ENCODE data around the gene OTUB2.

Gene OTUB2

DNA sequence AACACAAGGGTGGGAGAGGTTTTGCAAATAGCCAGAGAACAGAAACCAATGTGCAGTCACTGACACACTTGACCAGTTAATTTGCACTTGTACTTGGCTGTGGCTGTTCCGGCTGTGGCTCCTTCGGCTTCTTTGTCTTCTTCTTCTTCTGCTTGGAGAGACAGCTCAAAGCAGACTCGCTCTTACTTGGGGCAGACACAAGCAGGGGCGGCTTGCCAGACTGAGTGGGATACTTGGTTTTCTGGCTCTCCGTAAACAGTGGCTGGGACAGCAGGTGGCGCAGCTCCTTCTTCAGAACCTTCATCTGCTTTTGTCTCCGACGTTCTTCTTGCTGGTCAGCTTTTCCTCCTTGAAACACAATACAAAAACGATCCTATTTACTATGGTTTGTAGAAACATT lies 25.0 kb downstream of the OTUB2 start:
- no peaks in the 10 kb centered on the region for H3K36me3 ChIP-seq (replicated peaks; ENCODE audit: insufficient read depth, low read length)
- H2AFZ ChIP-seq (ENCODE audit: low read length) = no peak overlapping the region

DNA sequence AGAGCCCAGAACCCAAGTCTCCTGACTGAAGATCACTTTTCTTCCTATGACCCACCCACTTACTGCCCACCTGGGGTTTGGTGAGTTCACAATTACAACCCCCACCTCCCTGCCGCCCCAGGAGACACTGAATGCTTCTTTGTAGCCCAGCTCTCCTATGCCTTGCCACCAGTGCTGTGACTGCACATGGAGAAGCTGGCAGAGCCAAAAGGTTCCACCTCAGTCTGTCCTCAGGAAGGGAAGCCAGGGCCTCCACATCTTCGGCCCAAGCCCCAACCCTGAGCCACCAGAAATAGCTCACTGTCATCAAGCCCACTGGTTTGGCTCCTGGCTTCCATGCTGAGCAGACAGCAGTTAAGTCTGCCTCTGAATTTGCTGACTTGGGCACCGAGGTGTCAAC lies 25.6 kb downstream of the OTUB2 start:
- Histone ChIP-seq H4K20me1 (ENCODE audit: insufficient read depth, low read length) (no peaks in the 10 kb centered on the region), H2AFZ (ENCODE audit: low read length) (no peak overlapping the region), H3K36me3 (replicated peaks; ENCODE audit: insufficient read depth, low read length) (no peaks in the 10 kb centered on the region), H3F3A (ENCODE audit: insufficient read depth, low read length) (peaks cover 5% of the 10 kb centered on the region; the same call in 1 of the 2 replicates), H3K9me2 (replicated peaks; ENCODE audit: insufficient read depth, low read length) (no peaks in the 10 kb centered on the region), H3K4me1 (ENCODE audit: low read length) (peaks cover 22% of the 10 kb centered on the region), H3K79me2 (ENCODE audit: low read length) (peaks cover 10% of the 10 kb centered on the region), H3K27ac (ENCODE audit: low read length) (peak overlapping the region; percentile 60), H3K4me2 (ENCODE audit: low read depth, low read length) (no peak overlapping the region), H3K27me3 (replicated peaks; ENCODE audit: insufficient read depth, low read length) (no peaks in the 10 kb centered on the region), H3K4me3 (ENCODE audit: low read length) (no peak overlapping the region), H3K9ac (ENCODE audit: low read length) (no peak overlapping the region), H3K9me3 (replicated peaks; ENCODE audit: insufficient read depth, low read length) (no peaks in the 10 kb centered on the region)
- no peak for DNase-seq
- no peak for TF ChIP-seq EZH2 (optimal IDR thresholded peaks at IDR 0.05; ENCODE audit: low read depth, low read length)
- TF ChIP-seq, protein P1, sequence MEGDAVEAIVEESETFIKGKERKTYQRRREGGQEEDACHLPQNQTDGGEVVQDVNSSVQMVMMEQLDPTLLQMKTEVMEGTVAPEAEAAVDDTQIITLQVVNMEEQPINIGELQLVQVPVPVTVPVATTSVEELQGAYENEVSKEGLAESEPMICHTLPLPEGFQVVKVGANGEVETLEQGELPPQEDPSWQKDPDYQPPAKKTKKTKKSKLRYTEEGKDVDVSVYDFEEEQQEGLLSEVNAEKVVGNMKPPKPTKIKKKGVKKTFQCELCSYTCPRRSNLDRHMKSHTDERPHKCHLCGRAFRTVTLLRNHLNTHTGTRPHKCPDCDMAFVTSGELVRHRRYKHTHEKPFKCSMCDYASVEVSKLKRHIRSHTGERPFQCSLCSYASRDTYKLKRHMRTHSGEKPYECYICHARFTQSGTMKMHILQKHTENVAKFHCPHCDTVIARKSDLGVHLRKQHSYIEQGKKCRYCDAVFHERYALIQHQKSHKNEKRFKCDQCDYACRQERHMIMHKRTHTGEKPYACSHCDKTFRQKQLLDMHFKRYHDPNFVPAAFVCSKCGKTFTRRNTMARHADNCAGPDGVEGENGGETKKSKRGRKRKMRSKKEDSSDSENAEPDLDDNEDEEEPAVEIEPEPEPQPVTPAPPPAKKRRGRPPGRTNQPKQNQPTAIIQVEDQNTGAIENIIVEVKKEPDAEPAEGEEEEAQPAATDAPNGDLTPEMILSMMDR (IDR thresholded peaks at IDR 0.05; ENCODE audit: low read length) = no peak
- TF ChIP-seq EZH2phosphoT487 (IDR thresholded peaks at IDR 0.05; ENCODE audit: low read length) = no peak

More for the DNA sequence above, 25.0 kb downstream of the OTUB2 start:
- H3K27ac ChIP-seq (ENCODE audit: low read length) = no peak overlapping the region
- TF ChIP-seq EZH2 (optimal IDR thresholded peaks at IDR 0.05; ENCODE audit: low read depth, low read length) = no peak
- no peak for TF ChIP-seq EZH2phosphoT487 (IDR thresholded peaks at IDR 0.05; ENCODE audit: low read length)
- TF ChIP-seq, protein P1 (IDR thresholded peaks at IDR 0.05; ENCODE audit: low read length) = no peak
- no peak for DNase-seq
- H3K9me2 ChIP-seq (replicated peaks; ENCODE audit: insufficient read depth, low read length) = no peaks in the 10 kb centered on the region
- no peaks in the 10 kb centered on the region for H3K27me3 ChIP-seq (replicated peaks; ENCODE audit: insufficient read depth, low read length)
- H3K4me3 ChIP-seq (ENCODE audit: low read length) = no peak overlapping the region
- peaks cover 6% of the 10 kb centered on the region for H3K79me2 ChIP-seq (ENCODE audit: low read length)
- no peaks in the 10 kb centered on the region for H4K20me1 ChIP-seq (ENCODE audit: insufficient read depth, low read length)
- H3K9ac ChIP-seq (ENCODE audit: low read length) = no peak overlapping the region
- no peaks in the 10 kb centered on the region for H3K9me3 ChIP-seq (replicated peaks; ENCODE audit: insufficient read depth, low read length)
- peaks cover 4% of the 10 kb centered on the region; the same call in 1 of the 2 replicates for H3F3A ChIP-seq (ENCODE audit: insufficient read depth, low read length)
- peaks cover 16% of the 10 kb centered on the region for H3K4me1 ChIP-seq (ENCODE audit: low read length)
- H3K4me2 ChIP-seq (ENCODE audit: low read depth, low read length) = no peak overlapping the region

DNA sequence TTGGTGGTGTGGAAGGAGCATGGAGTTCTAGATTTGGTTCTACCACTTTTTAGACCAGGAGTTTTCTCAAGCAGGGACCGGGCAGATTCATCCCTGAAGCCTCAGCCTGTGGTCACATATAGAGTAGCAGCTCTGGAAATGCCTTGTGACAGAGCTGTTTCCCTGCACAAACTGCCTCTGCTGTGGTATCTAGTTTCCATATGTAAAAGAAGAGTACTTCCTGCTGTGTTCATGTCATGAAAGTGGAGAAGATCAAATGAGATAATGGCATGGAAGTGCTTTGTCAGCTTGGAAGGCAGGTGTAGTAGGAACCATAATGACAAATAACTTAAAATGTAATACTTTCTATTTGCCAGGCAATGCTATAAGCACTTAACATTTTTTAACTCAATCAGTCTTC lies 26.1 kb downstream of the OTUB2 start:
- Histone ChIP-seq H3K4me1 (ENCODE audit: low read length) (peaks cover 26% of the 10 kb centered on the region), H2AFZ (ENCODE audit: low read length) (no peak overlapping the region), H3K4me2 (ENCODE audit: low read depth, low read length) (no peak overlapping the region), H3K27ac (ENCODE audit: low read length) (peak overlapping the region; percentile 60), H3K9me2 (replicated peaks; ENCODE audit: insufficient read depth, low read length) (no peaks in the 10 kb centered on the region), H3K36me3 (replicated peaks; ENCODE audit: insufficient read depth, low read length) (no peaks in the 10 kb centered on the region), H3K4me3 (ENCODE audit: low read length) (no peak overlapping the region), H3K79me2 (ENCODE audit: low read length) (peaks cover 10% of the 10 kb centered on the region), H3K9me3 (replicated peaks; ENCODE audit: insufficient read depth, low read length) (no peaks in the 10 kb centered on the region), H3K27me3 (replicated peaks; ENCODE audit: insufficient read depth, low read length) (no peaks in the 10 kb centered on the region), H3F3A (ENCODE audit: insufficient read depth, low read length) (peaks cover 9% of the 10 kb centered on the region), H4K20me1 (ENCODE audit: insufficient read depth, low read length) (no peaks in the 10 kb centered on the region), H3K9ac (ENCODE audit: low read length) (no peak overlapping the region)
- DNase-seq = peak; percentile 27
- no peak for TF ChIP-seq EZH2 (optimal IDR thresholded peaks at IDR 0.05; ENCODE audit: low read depth, low read length)
- TF ChIP-seq, protein P1 (IDR thresholded peaks at IDR 0.05; ENCODE audit: low read length) = no peak
- TF ChIP-seq EZH2phosphoT487 (IDR thresholded peaks at IDR 0.05; ENCODE audit: low read length) = no peak

All from MM.1S (cell line).